ENCODE measurements around the gene C12orf42.

The C12orf42 gene

DNA sequence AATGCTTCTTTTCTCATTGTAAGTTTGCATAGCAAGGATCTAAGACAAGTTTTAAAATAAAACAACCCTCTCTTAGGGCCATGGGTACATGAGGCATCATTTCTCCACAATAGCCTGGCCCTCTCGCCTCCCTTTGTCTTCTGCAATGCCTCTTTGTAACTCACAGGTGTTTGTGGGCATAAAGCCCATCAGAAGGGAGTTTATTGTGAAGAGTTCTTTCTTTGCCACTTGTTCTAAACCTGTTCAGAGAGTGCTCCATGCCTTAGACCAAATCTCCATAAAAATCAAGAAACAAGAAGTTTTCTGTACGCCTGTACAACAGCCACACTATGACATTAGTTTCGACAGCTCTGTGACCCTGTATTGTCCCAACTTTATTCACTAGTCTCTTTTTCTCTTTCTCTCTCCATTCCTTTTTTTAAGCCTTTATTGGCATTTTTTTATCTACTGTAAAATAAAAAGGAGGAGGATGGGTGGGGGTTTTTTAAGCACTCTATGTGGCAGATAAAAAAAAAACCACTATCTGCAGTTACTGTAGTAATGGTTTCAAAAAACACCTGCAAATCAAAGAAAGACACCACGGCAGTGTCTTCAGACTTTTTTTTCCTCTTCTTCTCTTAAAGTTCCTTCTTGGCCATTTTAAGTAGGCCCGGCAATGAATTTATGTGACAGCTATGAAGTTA, 1.6 kb downstream of the C12orf42 start:
- Histone ChIP-seq H3K9me3 (ENCODE audit: control insufficient read depth, low read length) (no peaks in the 10 kb centered on the region), H3K9ac (ENCODE audit: low read length) (no peak overlapping the region), H3K36me3 (ENCODE audit: control insufficient read depth, insufficient read depth, low read length, severe bottlenecking) (no peaks in the 10 kb centered on the region), H3K27me3 (replicated peaks; ENCODE audit: control insufficient read depth, insufficient read depth, low read length) (peaks cover 40% of the 10 kb centered on the region), H3K4me1 (ENCODE audit: control insufficient read depth, insufficient read depth, low read length) (peaks cover 5% of the 10 kb centered on the region), H3K4me3 (ENCODE audit: low read length) (no peak overlapping the region)
- no peak for DNase-seq (ENCODE audit: low read depth)

DNA sequence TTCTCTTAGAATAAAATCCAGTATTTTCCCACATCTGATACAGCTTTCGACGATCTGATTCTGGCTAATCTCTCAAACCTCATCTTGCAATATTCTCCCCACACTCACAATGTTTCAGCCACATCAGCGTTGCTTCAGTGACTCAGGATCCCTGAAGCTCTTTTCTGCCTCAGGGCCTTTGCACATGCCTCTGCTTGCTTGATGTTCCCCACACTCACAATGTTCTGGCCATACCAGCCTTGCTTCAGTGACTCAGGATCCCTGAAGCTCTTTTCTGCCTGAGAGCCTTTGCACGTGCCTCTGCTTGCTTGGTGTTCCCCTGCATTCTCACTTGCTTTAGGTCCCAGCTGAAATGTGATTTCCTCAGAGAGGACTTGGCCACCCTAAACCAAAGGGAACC, 2.6 kb downstream of the C12orf42 start:
- Histone ChIP-seq H3K36me3 (ENCODE audit: control insufficient read depth, insufficient read depth, low read length, severe bottlenecking) (no peaks in the 10 kb centered on the region), H3K27me3 (replicated peaks; ENCODE audit: control insufficient read depth, insufficient read depth, low read length) (peaks cover 40% of the 10 kb centered on the region), H3K4me3 (ENCODE audit: low read length) (no peak overlapping the region), H3K9me3 (ENCODE audit: control insufficient read depth, low read length) (no peaks in the 10 kb centered on the region), H3K4me1 (ENCODE audit: control insufficient read depth, insufficient read depth, low read length) (peaks cover 5% of the 10 kb centered on the region), H3K9ac (ENCODE audit: low read length) (no peak overlapping the region)
- no peak for DNase-seq (ENCODE audit: low read depth)

DNA sequence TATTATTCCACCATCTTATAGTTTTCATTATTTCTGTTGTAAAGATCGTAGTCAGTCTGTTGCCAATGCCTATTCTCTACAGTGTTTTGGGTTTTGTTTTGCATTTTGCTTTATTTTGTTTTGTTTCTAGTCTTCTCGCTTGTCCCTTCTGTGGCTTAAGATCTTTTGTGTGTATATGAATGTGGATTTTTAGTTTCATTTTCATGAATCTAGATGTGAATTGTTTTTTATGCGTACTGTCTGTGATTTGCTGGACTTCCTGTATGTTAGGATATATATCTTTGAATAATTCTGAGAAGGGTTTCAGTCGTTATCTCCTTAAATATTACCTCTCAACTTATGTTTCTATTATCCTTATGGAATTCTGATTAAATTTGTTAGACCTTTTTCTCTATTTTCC, 13.4 kb downstream of the C12orf42 start:
- DNase-seq (ENCODE audit: low read depth): no peak
- H3K4me3 ChIP-seq (ENCODE audit: low read length): no peak overlapping the region
- no peak overlapping the region for H3K9ac ChIP-seq (ENCODE audit: low read length)
- no peaks in the 10 kb centered on the region for H3K36me3 ChIP-seq (ENCODE audit: control insufficient read depth, insufficient read depth, low read length, severe bottlenecking)
- H3K27me3 ChIP-seq (replicated peaks; ENCODE audit: control insufficient read depth, insufficient read depth, low read length): no peaks in the 10 kb centered on the region
- no peaks in the 10 kb centered on the region for H3K4me1 ChIP-seq (ENCODE audit: control insufficient read depth, insufficient read depth, low read length)
- peaks cover 44% of the 10 kb centered on the region for H3K9me3 ChIP-seq (ENCODE audit: control insufficient read depth, low read length)

DNA sequence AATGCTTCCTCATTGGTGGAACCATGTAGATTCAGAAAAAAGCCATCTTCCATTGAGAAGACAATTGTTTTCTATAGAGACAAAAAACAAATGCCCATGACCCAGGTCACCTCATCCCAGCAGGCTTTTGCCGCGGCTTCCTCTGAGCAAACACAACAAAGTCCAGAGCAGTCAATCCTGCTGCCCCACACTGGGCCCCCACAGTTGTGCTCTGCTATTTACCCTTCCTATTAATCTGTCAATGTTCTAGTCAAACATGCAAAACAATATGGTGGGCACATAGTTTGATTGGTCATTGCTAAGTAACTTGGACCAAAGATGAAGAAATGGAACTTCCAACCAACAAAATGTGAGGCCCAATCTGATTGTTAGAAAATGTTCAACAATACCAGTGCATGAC, 20.7 kb downstream of the C12orf42 start:
- Histone ChIP-seq H3K4me1 (ENCODE audit: control insufficient read depth, insufficient read depth, low read length) (no peaks in the 10 kb centered on the region), H3K9me3 (ENCODE audit: control insufficient read depth, low read length) (peaks cover 31% of the 10 kb centered on the region), H3K36me3 (ENCODE audit: control insufficient read depth, insufficient read depth, low read length, severe bottlenecking) (no peaks in the 10 kb centered on the region), H3K27me3 (replicated peaks; ENCODE audit: control insufficient read depth, insufficient read depth, low read length) (no peaks in the 10 kb centered on the region), H3K9ac (ENCODE audit: low read length) (no peak overlapping the region), H3K4me3 (ENCODE audit: low read length) (no peak overlapping the region)
- no peak for DNase-seq (ENCODE audit: low read depth)

GRCh38 chr12:103470664-103471063, 25.1 kb downstream of the C12orf42 start:
- Histone ChIP-seq H3K9ac (ENCODE audit: low read length) (no peak overlapping the region), H3K4me1 (ENCODE audit: control insufficient read depth, insufficient read depth, low read length) (no peaks in the 10 kb centered on the region), H3K9me3 (ENCODE audit: control insufficient read depth, low read length) (peaks cover 6% of the 10 kb centered on the region), H3K36me3 (ENCODE audit: control insufficient read depth, insufficient read depth, low read length, severe bottlenecking) (no peaks in the 10 kb centered on the region), H3K27me3 (replicated peaks; ENCODE audit: control insufficient read depth, insufficient read depth, low read length) (no peaks in the 10 kb centered on the region), H3K4me3 (ENCODE audit: low read length) (no peak overlapping the region)
- DNase-seq (ENCODE audit: low read depth): no peak

GRCh38 chr12:103469719-103470118, 26.0 kb downstream of the C12orf42 start:
- Histone ChIP-seq H3K4me1 (ENCODE audit: control insufficient read depth, insufficient read depth, low read length) (no peaks in the 10 kb centered on the region), H3K36me3 (ENCODE audit: control insufficient read depth, insufficient read depth, low read length, severe bottlenecking) (no peaks in the 10 kb centered on the region), H3K9me3 (ENCODE audit: control insufficient read depth, low read length) (no peaks in the 10 kb centered on the region), H3K4me3 (ENCODE audit: low read length) (no peak overlapping the region), H3K9ac (ENCODE audit: low read length) (no peak overlapping the region), H3K27me3 (replicated peaks; ENCODE audit: control insufficient read depth, insufficient read depth, low read length) (no peaks in the 10 kb centered on the region)
- no peak for DNase-seq (ENCODE audit: low read depth)

DNA sequence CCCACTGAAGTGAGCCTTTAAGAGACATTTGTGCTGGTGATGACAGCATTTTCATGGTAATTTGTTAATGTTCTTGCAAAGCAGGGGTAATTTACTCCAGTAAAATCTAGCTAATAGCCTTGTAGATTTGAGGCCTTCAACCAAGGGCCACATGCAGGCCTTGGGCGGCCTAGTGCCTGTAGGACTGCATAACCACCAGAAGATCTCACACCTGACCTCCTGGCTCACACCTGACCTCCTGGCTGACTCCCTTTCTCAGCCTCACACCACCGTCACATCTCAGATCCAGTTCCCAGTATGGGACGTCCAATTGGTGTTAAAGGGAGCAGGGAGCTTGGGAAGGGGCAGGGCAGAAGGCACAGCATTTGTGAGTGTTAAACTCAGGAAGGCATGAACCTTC, 26.9 kb downstream of the C12orf42 start:
- no peaks in the 10 kb centered on the region for H3K4me1 ChIP-seq (ENCODE audit: control insufficient read depth, insufficient read depth, low read length)
- no peaks in the 10 kb centered on the region for H3K9me3 ChIP-seq (ENCODE audit: control insufficient read depth, low read length)
- H3K4me3 ChIP-seq (ENCODE audit: low read length): no peak overlapping the region
- H3K9ac ChIP-seq (ENCODE audit: low read length): no peak overlapping the region
- H3K27me3 ChIP-seq (replicated peaks; ENCODE audit: control insufficient read depth, insufficient read depth, low read length): no peaks in the 10 kb centered on the region
- no peaks in the 10 kb centered on the region for H3K36me3 ChIP-seq (ENCODE audit: control insufficient read depth, insufficient read depth, low read length, severe bottlenecking)
- DNase-seq (ENCODE audit: low read depth): no peak

GRCh38 chr12:103462675-103463074, 33.1 kb downstream of the C12orf42 start:
- H3K36me3 ChIP-seq (ENCODE audit: control insufficient read depth, insufficient read depth, low read length, severe bottlenecking): no peaks in the 10 kb centered on the region
- H3K9me3 ChIP-seq (ENCODE audit: control insufficient read depth, low read length): no peaks in the 10 kb centered on the region
- no peak overlapping the region for H3K9ac ChIP-seq (ENCODE audit: low read length)
- DNase-seq (ENCODE audit: low read depth): no peak
- H3K4me1 ChIP-seq (ENCODE audit: control insufficient read depth, insufficient read depth, low read length): no peaks in the 10 kb centered on the region
- no peaks in the 10 kb centered on the region for H3K27me3 ChIP-seq (replicated peaks; ENCODE audit: control insufficient read depth, insufficient read depth, low read length)
- no peak overlapping the region for H3K4me3 ChIP-seq (ENCODE audit: low read length)

GRCh38 chr12:103457471-103457870, 38.3 kb downstream of the C12orf42 start:
- H3K36me3 ChIP-seq (ENCODE audit: control insufficient read depth, insufficient read depth, low read length, severe bottlenecking): no peaks in the 10 kb centered on the region
- H3K4me1 ChIP-seq (ENCODE audit: control insufficient read depth, insufficient read depth, low read length): no peaks in the 10 kb centered on the region
- no peaks in the 10 kb centered on the region for H3K27me3 ChIP-seq (replicated peaks; ENCODE audit: control insufficient read depth, insufficient read depth, low read length)
- DNase-seq (ENCODE audit: low read depth): no peak
- H3K4me3 ChIP-seq (ENCODE audit: low read length): no peak overlapping the region
- H3K9me3 ChIP-seq (ENCODE audit: control insufficient read depth, low read length): no peaks in the 10 kb centered on the region
- no peak overlapping the region for H3K9ac ChIP-seq (ENCODE audit: low read length)

GRCh38 chr12:103456006-103456405, 39.8 kb downstream of the C12orf42 start:
- H3K4me3 ChIP-seq (ENCODE audit: low read length): no peak overlapping the region
- DNase-seq (ENCODE audit: low read depth): no peak
- H3K9me3 ChIP-seq (ENCODE audit: control insufficient read depth, low read length): no peaks in the 10 kb centered on the region

DNA sequence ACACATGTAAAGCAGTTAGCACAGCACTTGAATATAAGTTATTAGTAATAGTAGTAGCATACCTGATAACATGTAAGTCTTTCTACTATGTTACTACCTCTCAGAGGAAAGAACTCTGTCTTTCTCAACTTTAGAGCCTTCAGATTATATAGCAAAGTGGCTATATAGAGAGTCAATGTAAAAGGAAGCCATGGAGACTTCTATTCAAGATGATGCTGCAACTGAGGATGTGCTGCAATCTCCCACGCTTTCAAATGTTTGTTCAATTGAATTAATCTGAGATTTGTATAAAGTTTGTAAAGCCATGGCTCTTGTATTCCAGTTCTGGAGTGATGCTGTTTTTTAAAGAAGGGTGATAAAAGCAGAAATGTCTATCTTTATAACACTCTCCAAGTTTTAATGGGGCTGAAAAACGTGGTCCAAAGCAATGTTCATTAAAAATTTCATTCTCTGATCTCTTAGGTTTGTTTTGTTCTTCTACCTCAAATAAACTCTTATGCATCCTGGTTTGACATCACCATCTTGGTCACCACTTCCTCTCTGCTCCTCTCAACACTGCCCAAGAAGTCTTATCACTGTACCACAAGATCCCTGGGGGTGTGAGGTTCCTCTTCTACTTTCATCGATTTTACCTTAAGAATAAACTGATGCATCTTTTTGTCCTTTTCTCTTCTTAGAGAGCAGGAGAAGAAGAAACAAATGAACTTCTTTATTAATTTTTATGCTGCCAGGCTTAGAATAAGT, 40.6 kb downstream of the C12orf42 start:
- Histone ChIP-seq H3K4me3 (ENCODE audit: low read length) (no peak overlapping the region), H3K9me3 (ENCODE audit: control insufficient read depth, low read length) (no peaks in the 10 kb centered on the region), H3K9ac (ENCODE audit: low read length) (no peak overlapping the region), H3K27me3 (replicated peaks; ENCODE audit: control insufficient read depth, insufficient read depth, low read length) (no peaks in the 10 kb centered on the region), H3K4me1 (ENCODE audit: control insufficient read depth, insufficient read depth, low read length) (no peaks in the 10 kb centered on the region), H3K36me3 (ENCODE audit: control insufficient read depth, insufficient read depth, low read length, severe bottlenecking) (no peaks in the 10 kb centered on the region)
- no peak for DNase-seq (ENCODE audit: low read depth)

More at GRCh38 chr12:103456006-103456405, 39.8 kb downstream of the C12orf42 start:
- no peaks in the 10 kb centered on the region for H3K4me1 ChIP-seq (ENCODE audit: control insufficient read depth, insufficient read depth, low read length)
- H3K9ac ChIP-seq (ENCODE audit: low read length): no peak overlapping the region
- H3K36me3 ChIP-seq (ENCODE audit: control insufficient read depth, insufficient read depth, low read length, severe bottlenecking): no peaks in the 10 kb centered on the region
- no peaks in the 10 kb centered on the region for H3K27me3 ChIP-seq (replicated peaks; ENCODE audit: control insufficient read depth, insufficient read depth, low read length)

Data from adipocyte (in vitro differentiated cells).